GM23248 (cell line): ENCODE data around the gene SGTB. TPM values are rescaled to one million over a fixed set of nuclear protein-coding genes. Genes with fewer than 3 reads are reported as not detected.
A peak's percentile ranks its signal among the peaks of the same experiment; 100 is the strongest.

Experiments
- DNase-seq: peaks from one replicate; pipeline ENCODE4 v3.0.0-alpha.2; 2015
- H2AFZ ChIP-seq: fragments of 200-600 bp; sonication (generic); 2 replicates; pipeline ENCODE4 v1.6.1; 2016; ENCODE audit warnings: antibody characterized with exemption
- H3F3A ChIP-seq: fragments of 200-600 bp; sonication (generic); 2 replicates; pipeline ENCODE4 v1.6.1; 2016; ENCODE audit warnings: mild to moderate bottlenecking, antibody characterized with exemption, mixed run types; ENCODE audit not compliant: insufficient read depth
- H3K27ac ChIP-seq: fragments of 200-600 bp; sonication (generic); 2 replicates; pipeline ENCODE4 v1.5.1; 2016; ENCODE audit warnings: mild to moderate bottlenecking
- H3K27me3 ChIP-seq: fragments of 200-600 bp; sonication (generic); replicated peaks from 2 replicates; pipeline ENCODE4 v1.6.1; 2016; ENCODE audit warnings: mild to moderate bottlenecking; ENCODE audit not compliant: insufficient read depth
- H3K36me3 ChIP-seq: fragments of 200-600 bp; sonication (generic); 2 replicates; pipeline ENCODE4 v1.6.1; 2016; ENCODE audit warnings: low read depth, mild to moderate bottlenecking
- H3K4me1 ChIP-seq: fragments of 200-600 bp; sonication (generic); 2 replicates; pipeline ENCODE4 v1.6.1; 2016; ENCODE audit warnings: mild to moderate bottlenecking; ENCODE audit not compliant: insufficient read depth
- H3K4me2 ChIP-seq: fragments of 200-600 bp; sonication (generic); one replicate; pipeline ENCODE4 v1.6.1; 2016; ENCODE audit warnings: mild to moderate bottlenecking; ENCODE audit not compliant: unreplicated experiment
- H3K4me3 ChIP-seq: fragments of 200-600 bp; sonication (generic); 2 replicates; pipeline ENCODE4 v1.5.1; 2016; ENCODE audit warnings: mild to moderate bottlenecking
- H3K79me2 ChIP-seq: fragments of 200-600 bp; sonication (generic); 2 replicates; pipeline ENCODE4 v1.6.1; 2016; ENCODE audit warnings: mild to moderate bottlenecking; ENCODE audit not compliant: insufficient read depth
- H3K9ac ChIP-seq: fragments of 200-600 bp; sonication (generic); 2 replicates; pipeline ENCODE4 v1.6.1; 2016; ENCODE audit warnings: mild to moderate bottlenecking
- H3K9me2 ChIP-seq: fragments of 200-600 bp; sonication (generic); 2 replicates; pipeline ENCODE4 v1.6.1; 2016; ENCODE audit warnings: mixed run types, mild to moderate bottlenecking, moderate library complexity; ENCODE audit not compliant: insufficient read depth
- H3K9me3 ChIP-seq: fragments of 200-600 bp; sonication (generic); one replicate; pipeline ENCODE4 v1.6.1; 2017; ENCODE audit warnings: low read depth
- H4K20me1 ChIP-seq: fragments of 200-600 bp; sonication (generic); 2 replicates; pipeline ENCODE4 v1.6.0; 2016; ENCODE audit not compliant: insufficient read depth
- EZH2 ChIP-seq: fragments of 200-600 bp; sonication (generic); IDR thresholded peaks from 2 replicates; pipeline ENCODE4 v1.6.1; 2018; ENCODE audit warnings: antibody characterized with exemption, mild to moderate bottlenecking; ENCODE audit not compliant: insufficient read depth, poor library complexity, severe bottlenecking
- EZH2phosphoT487 ChIP-seq: fragments of 200-600 bp; sonication (generic); IDR thresholded peaks from 2 replicates; pipeline ENCODE4 v1.6.1; 2018; ENCODE audit warnings: antibody characterized with exemption, moderate library complexity, mild to moderate bottlenecking, low read depth; ENCODE audit not compliant: insufficient read depth
- WGBS, 2 experiments: methylation state at CpG; one replicate each; pipeline ENCODE4 v1.1.6; 2015 to 2017; ENCODE audit warnings: low lambda C conversion rate in 2 of 2, low coverage in 1 of 2; ENCODE audit errors: missing lambda C conversion rate in 2 of 2; 5-methylcytosine and 5-hydroxymethylcytosine counted together
- in situ Hi-C: fragments of 300-500 bp; cut with MboI; formaldehyde crosslinking; loops from 2 replicates; pipeline ENCODE4 v1.15.0; 2020
- polyA plus RNA-seq: library from polyadenylated mRNA; unstranded; fragments of >200 nt; fragmentation: Nextera tagmentation; extraction: Ambion mirVana; gene quantifications from 2 replicates; pipeline ENCODE4 v1.2.1, GENCODE V29; 2016
- total RNA-seq: library from RNA; depleted of rRNA; stranded (reverse); fragments of >200 nt; shearing (Covaris generic); gene quantifications from 2 replicates; pipeline ENCODE4 v1.2.3, GENCODE V29; 2014

The SGTB gene
- total and polyA plus RNA-seq, 2 experiments from 2014 or later: 16.3 to 39.9 TPM

DNA sequence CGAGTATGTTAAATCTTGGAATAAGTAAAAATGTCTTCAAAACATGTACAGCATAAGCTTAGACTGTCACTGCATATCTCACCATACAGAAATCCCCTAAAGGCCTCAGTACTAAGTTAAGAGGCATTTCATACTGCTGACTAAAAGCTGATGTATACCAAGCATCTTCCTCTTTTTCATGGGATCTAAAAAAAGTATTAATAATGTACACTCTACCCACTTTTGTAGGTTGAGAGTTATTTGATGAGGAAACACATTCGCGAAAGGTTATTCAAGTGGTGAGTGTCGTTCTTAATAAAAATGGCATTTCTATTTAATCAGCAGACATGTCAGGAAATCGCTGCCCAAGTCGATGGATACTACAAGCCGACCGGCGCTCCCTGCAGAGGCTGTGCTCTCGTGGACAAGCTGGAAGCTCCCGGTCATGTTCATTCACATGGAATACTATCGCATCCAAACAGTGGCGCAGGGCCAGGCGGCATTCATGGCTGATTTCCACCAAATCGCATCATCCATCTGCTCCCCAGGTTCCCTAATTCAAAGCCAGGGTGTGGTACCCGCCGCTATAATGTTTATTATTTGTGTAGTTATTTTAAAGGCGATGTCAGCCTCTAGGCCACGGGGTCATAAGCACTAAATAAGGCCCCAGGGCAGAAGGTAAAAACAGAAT lies 724 bp downstream of the SGTB start:
- Histone ChIP-seq H3K4me1 (peaks cover 21% of the 10 kb centered on the region), H3K27me3 (no peaks in the 10 kb centered on the region), H3K9ac (peak overlapping the region; percentile 95), H4K20me1 (no peaks in the 10 kb centered on the region), H3K4me2 (peak overlapping the region; percentile 94), H3K9me2 (no peaks in the 10 kb centered on the region), H3K36me3 (peaks cover 10% of the 10 kb centered on the region; the same call in 1 of the 2 replicates), H2AFZ (peak overlapping the region; percentile 94), H3F3A (peaks cover 18% of the 10 kb centered on the region), H3K79me2 (peaks cover 82% of the 10 kb centered on the region), H3K4me3 (peak overlapping the region; percentile 84), H3K27ac (peak overlapping the region; percentile 90), H3K9me3 (no peaks in the 10 kb centered on the region)
- peak; percentile 83 for DNase-seq
- in situ Hi-C loops: no loop called here
- WGBS, 2 experiments: 1 to 2% methylated on average over 18 to 19 of the region's 19 CpGs
- TF ChIP-seq EZH2 (no peak), EZH2phosphoT487 (no peak)

- Histone ChIP-seq H3K36me3 (peaks cover 22% of the 10 kb centered on the region), H3K27me3 (no peaks in the 10 kb centered on the region), H2AFZ (no peak overlapping the region), H3K27ac (no peak overlapping the region), H3K4me2 (no peak overlapping the region), H3K9me2 (no peaks in the 10 kb centered on the region), H3K4me3 (no peak overlapping the region), H4K20me1 (no peaks in the 10 kb centered on the region), H3F3A (peaks cover 18% of the 10 kb centered on the region), H3K9me3 (no peaks in the 10 kb centered on the region), H3K79me2 (peaks cover 82% of the 10 kb centered on the region), H3K9ac (no peak overlapping the region), H3K4me1 (peaks cover 14% of the 10 kb centered on the region)
- TF ChIP-seq EZH2 (no peak), EZH2phosphoT487 (no peak)
- in situ Hi-C loops: no loop called here
- no peak for DNase-seq
Observed at GRCh38 chr5:65718576-65719310, 3.2 kb downstream of the SGTB start.

GRCh38 chr5:65708145-65708544 lies 13.8 kb downstream of the SGTB start:
- Histone ChIP-seq H3K4me3 (no peak overlapping the region), H4K20me1 (no peaks in the 10 kb centered on the region), H3F3A (no peaks in the 10 kb centered on the region), H3K36me3 (peaks cover 32% of the 10 kb centered on the region), H3K4me2 (no peak overlapping the region), H3K27me3 (no peaks in the 10 kb centered on the region), H3K79me2 (peaks cover 10% of the 10 kb centered on the region), H2AFZ (no peak overlapping the region), H3K9ac (no peak overlapping the region), H3K9me2 (no peaks in the 10 kb centered on the region), H3K4me1 (no peaks in the 10 kb centered on the region), H3K27ac (no peak overlapping the region), H3K9me3 (no peaks in the 10 kb centered on the region)
- 97 to 98% methylated on average over 4 of the region's 4 CpGs for WGBS, 2 experiments
- in situ Hi-C loops: no loop called here
- DNase-seq: no peak
- TF ChIP-seq EZH2: no peak
- TF ChIP-seq EZH2phosphoT487: no peak

DNA sequence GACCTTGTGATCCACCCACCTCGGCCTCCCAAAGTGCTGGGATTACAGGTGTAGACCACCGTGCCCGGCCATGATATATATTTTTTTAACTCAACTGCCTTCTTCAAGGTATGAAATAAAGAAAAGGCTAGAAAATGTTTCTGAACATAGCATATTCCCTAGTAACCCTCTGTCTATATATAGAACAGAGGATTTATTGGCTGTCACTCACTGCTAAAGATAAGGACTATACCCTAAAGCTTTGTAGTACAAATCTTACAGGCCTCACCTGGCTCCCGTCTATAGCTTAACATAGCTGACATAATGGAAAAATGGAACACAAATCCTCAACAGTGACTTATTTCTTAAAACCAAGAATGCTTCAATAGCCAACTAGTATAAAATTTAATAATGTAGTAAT lies 14.2 kb downstream of the SGTB start:
- H3K79me2 ChIP-seq: peaks cover 10% of the 10 kb centered on the region; the same call in 1 of the 2 replicates
- no peak for DNase-seq
- in situ Hi-C loops: no loop called here

More for the DNA sequence above, 14.2 kb downstream of the SGTB start:
- H3K4me2 ChIP-seq: no peak overlapping the region
- H3K27ac ChIP-seq: no peak overlapping the region
- WGBS, 2 experiments: 92 to 95% methylated on average over 4 of the region's 4 CpGs
- no peak overlapping the region for H3K9ac ChIP-seq
- no peaks in the 10 kb centered on the region for H3K4me1 ChIP-seq
- TF ChIP-seq EZH2: no peak
- no peak for TF ChIP-seq EZH2phosphoT487
- H3F3A ChIP-seq: no peaks in the 10 kb centered on the region
- no peaks in the 10 kb centered on the region for H3K9me3 ChIP-seq
- no peak overlapping the region for H3K4me3 ChIP-seq
- no peaks in the 10 kb centered on the region for H4K20me1 ChIP-seq
- no peak overlapping the region for H2AFZ ChIP-seq
- no peaks in the 10 kb centered on the region for H3K9me2 ChIP-seq
- peaks cover 27% of the 10 kb centered on the region for H3K36me3 ChIP-seq
- no peaks in the 10 kb centered on the region for H3K27me3 ChIP-seq
